Stomach (tissue), 9 donors: ENCODE measurements around the gene ATIC. TPM values are rescaled to one million over a fixed set of nuclear protein-coding genes. Genes with fewer than 3 reads are reported as not detected.
A peak's percentile ranks its signal among the peaks of the same experiment; 100 is the strongest.

Experiments
- DNase-seq, 2 donors: peaks; one replicate each; pipeline versions ENCODE4 v3.0.0 to v3.0.0-alpha.2; 2013 to 2019
- H3K27ac ChIP-seq, 5 donors: fragments of 200-600 bp in 4 of 5; sonication (generic) in 4 of 5; one replicate each; pipeline ENCODE4 v1.5.1; 2013 to 2019; ENCODE audit warnings: mild to moderate bottlenecking in 1 of 5, moderate library complexity in 1 of 5
- H3K27me3 ChIP-seq, 3 donors: fragments of 200-600 bp; sonication (generic); one replicate each; pipeline ENCODE4 v1.5.1; 2017 to 2019; ENCODE audit warnings: mixed run types in 1 of 3
- H3K36me3 ChIP-seq, 4 donors: fragments of 200-600 bp; sonication (generic); 1 replicate in 3 of 4; 2 replicates in 1 of 4; pipeline ENCODE4 v1.5.1; 2016 to 2019
- H3K4me1 ChIP-seq, 4 donors: fragments of 200-600 bp; sonication (generic); one replicate each; pipeline ENCODE4 v1.5.1; 2016 to 2019
- H3K4me3 ChIP-seq, 4 donors: fragments of 200-600 bp; sonication (generic) in 3 of 4; one replicate each; pipeline ENCODE4 v1.5.1; 2016 to 2019; ENCODE audit warnings: mild to moderate bottlenecking in 1 of 4
- H3K9me3 ChIP-seq, 4 donors: fragments of 200-600 bp; sonication (generic); one replicate each; pipeline ENCODE4 v1.5.1; 2016 to 2019
- CTCF ChIP-seq, 7 experiments: fragments of 450-650 bp in 4 of 7; fragments of 200-600 bp in 3 of 7; sonication (generic) in 3 of 7; IDR thresholded peaks; one replicate each; pipeline ENCODE4 v1.5.1; 2016 to 2019; ENCODE audit warnings: antibody characterized with exemption in 7 of 7, control low read depth in 2 of 7, mild to moderate bottlenecking in 1 of 7
- EP300 ChIP-seq: sonication (generic); formaldehyde crosslinking; IDR thresholded peaks from one replicate; pipeline ENCODE4 v1.6.1; 2017; ENCODE audit warnings: antibody characterized with exemption
- POLR2A ChIP-seq, 4 donors: fragments of 450-650 bp; IDR thresholded peaks; one replicate each; pipeline ENCODE4 v1.6.1; 2016; ENCODE audit warnings: antibody characterized with exemption in 4 of 4, control low read depth in 2 of 4, mild to moderate bottlenecking in 1 of 4, moderate library complexity in 1 of 4
- POLR2AphosphoS5 ChIP-seq, 3 donors: sonication (generic); formaldehyde crosslinking; IDR thresholded peaks; one replicate each; pipeline ENCODE4 v1.6.1; 2016; ENCODE audit warnings: antibody characterized with exemption in 3 of 3
- WGBS, 5 donors: extraction: QIAGEN DNeasy Blood & Tissue Kit in 3 of 5; methylation state at CpG; one replicate each; pipeline versions ENCODE4 v1.1.5 to v1.1.7; 2013 to 2018; 5-methylcytosine and 5-hydroxymethylcytosine counted together
- intact Hi-C: fragments of 100-400 bp; cut with DNase I; formaldehyde crosslinking; loops from one replicate; pipeline ENCODE4 v1.15.1; 2023; ENCODE audit warnings: low total_unique reads
- polyA plus RNA-seq, 3 donors: library from polyadenylated mRNA; stranded (reverse); fragments of 200-250 nt; gene quantifications; one replicate each; pipeline ENCODE4 v1.2.3, GENCODE V29; 2013
- total RNA-seq, 5 donors: library from RNA; depleted of rRNA; stranded (reverse); fragments of >200 nt; gene quantifications; one replicate each; pipeline versions ENCODE4 v1.1.0 to v1.2.3, GENCODE V29; 2014 to 2016
- donor health status: healthy with polysubstance abuse.
- donor health status: Bipolar disorder and iron deficiency.
- donor health status: healthy.

The ATIC gene
- total and polyA plus RNA-seq, 8 donors: 9.4 to 125 (median 76.6) TPM

- intact Hi-C loops: no loop called here
- peak overlapping the region in 1 of 5 donors; percentile 87 for H3K27ac ChIP-seq
These were observed 1.4 kb downstream of the ATIC start for GRCh38 chr2:215313255-215313613.

GRCh38 chr2:215314896-215315295 is 3.0 kb downstream of the ATIC start:
- Histone ChIP-seq H3K4me3 (no peak overlapping the region), H3K27me3 (no peaks in the 10 kb centered on the region), H3K9me3 (no peaks in the 10 kb centered on the region), H3K27ac (no peak overlapping the region), H3K4me1 (peaks cover 0 to 26% (median 20%) of the 10 kb centered on the region in 4 donors), H3K36me3 (peaks cover 12 to 55% (median 30%) of the 10 kb centered on the region in 4 donors)
- intact Hi-C loops: no loop called here
- DNase-seq: no peak
- 42 to 68% (median 54%) methylated on average over 1 of the region's 1 CpG for WGBS, 5 donors
- no peak for TF ChIP-seq EP300
- no peak for TF ChIP-seq CTCF (IDR thresholded peaks at IDR 0.05)
- no peak for TF ChIP-seq POLR2AphosphoS5 (IDR thresholded peaks at IDR 0.05)
- TF ChIP-seq POLR2A (IDR thresholded peaks at IDR 0.05): no peak

More at GRCh38 chr2:215313255-215313613, 1.4 kb downstream of the ATIC start:
- no peaks in the 10 kb centered on the region for H3K9me3 ChIP-seq
- TF ChIP-seq POLR2AphosphoS5 (IDR thresholded peaks at IDR 0.05) (no peak), EP300 (no peak), POLR2A (IDR thresholded peaks at IDR 0.05) (no peak), CTCF (IDR thresholded peaks at IDR 0.05) (no peak)
- H3K4me1 ChIP-seq: peaks cover 0 to 26% (median 20%) of the 10 kb centered on the region in 4 donors
- no peak for DNase-seq
- H3K4me3 ChIP-seq: peak overlapping the region in 2 of 4 donors; percentile 69 to 95
- peaks cover 0 to 38% (median 13%) of the 10 kb centered on the region in 4 donors for H3K36me3 ChIP-seq
- H3K27me3 ChIP-seq: no peaks in the 10 kb centered on the region
- 74 to 85% (median 76%) methylated on average over 4 of the region's 4 CpGs for WGBS, 5 donors

GRCh38 chr2:215315301-215315700 is 3.4 kb downstream of the ATIC start:
- H3K4me3 ChIP-seq: no peak overlapping the region
- 95 to 100% (median 98%) methylated on average over 2 of the region's 2 CpGs for WGBS, 5 donors
- no peaks in the 10 kb centered on the region for H3K9me3 ChIP-seq
- intact Hi-C loops: no loop called here
- H3K4me1 ChIP-seq: peaks cover 0 to 26% (median 20%) of the 10 kb centered on the region in 4 donors
- TF ChIP-seq POLR2AphosphoS5 (IDR thresholded peaks at IDR 0.05) (no peak), POLR2A (IDR thresholded peaks at IDR 0.05) (no peak), EP300 (no peak), CTCF (IDR thresholded peaks at IDR 0.05) (no peak)
- DNase-seq: no peak
- H3K27ac ChIP-seq: no peak overlapping the region
- peaks cover 16 to 59% (median 34%) of the 10 kb centered on the region in 4 donors for H3K36me3 ChIP-seq
- no peaks in the 10 kb centered on the region for H3K27me3 ChIP-seq

GRCh38 chr2:215316336-215316735 is 4.5 kb downstream of the ATIC start:
- Histone ChIP-seq H3K27ac (no peak overlapping the region), H3K4me3 (no peak overlapping the region), H3K4me1 (peaks cover 0 to 22% (median 16%) of the 10 kb centered on the region in 4 donors), H3K27me3 (no peaks in the 10 kb centered on the region), H3K36me3 (peaks cover 24 to 69% (median 44%) of the 10 kb centered on the region in 4 donors), H3K9me3 (no peaks in the 10 kb centered on the region)
- 82 to 92% (median 88%) methylated on average over 2 of the region's 2 CpGs for WGBS, 5 donors
- DNase-seq: no peak
- no peak for TF ChIP-seq POLR2A (IDR thresholded peaks at IDR 0.05)
- intact Hi-C loops: no loop called here

- Histone ChIP-seq H3K4me1 (peaks cover 0 to 3% (median 0%) of the 10 kb centered on the region in 4 donors), H3K27me3 (no peaks in the 10 kb centered on the region), H3K36me3 (peaks cover 30 to 83% (median 68%) of the 10 kb centered on the region in 4 donors), H3K9me3 (no peaks in the 10 kb centered on the region), H3K4me3 (no peak overlapping the region), H3K27ac (no peak overlapping the region)
- 97 to 99% (median 99%) methylated on average over 5 of the region's 5 CpGs for WGBS, 5 donors
- TF ChIP-seq EP300 (no peak), CTCF (IDR thresholded peaks at IDR 0.05) (no peak), POLR2AphosphoS5 (IDR thresholded peaks at IDR 0.05) (no peak), POLR2A (IDR thresholded peaks at IDR 0.05) (no peak)
- no peak for DNase-seq
- intact Hi-C loops: no loop called here
These were observed 7.6 kb downstream of the ATIC start for GRCh38 chr2:215319500-215319899.
